Activated naive CD4-positive, alpha-beta T cell treated with anti-CD3 and anti-CD28 coated beads, Interleukin-2, amount 50 U/mL, for 24 hours (primary cell): ENCODE measurements around the gene PDE6B.
"Not testable (repeated sequence)": the region's sequence is repeated elsewhere in the genome, so short reads cannot be mapped to it uniquely, and the experiment has no call there.

Experiments used
- H3K27ac Mint-ChIP-seq: one replicate; pipeline ENCODE4 v1.8.0; 2021; ENCODE audit warnings: mild to moderate bottlenecking, mixed read lengths
- H3K27me3 Mint-ChIP-seq: one replicate; pipeline ENCODE4 v1.8.0; 2021; ENCODE audit warnings: mixed read lengths
- H3K36me3 Mint-ChIP-seq: one replicate; pipeline ENCODE4 v1.8.0; 2021; ENCODE audit warnings: mixed read lengths
- H3K4me1 Mint-ChIP-seq: one replicate; pipeline ENCODE4 v1.8.0; 2021; ENCODE audit warnings: mixed read lengths
- H3K4me3 Mint-ChIP-seq: one replicate; pipeline ENCODE4 v1.8.0; 2021; ENCODE audit warnings: mild to moderate bottlenecking, mixed read lengths
- H3K9me3 Mint-ChIP-seq: one replicate; pipeline ENCODE4 v1.8.0; 2021; ENCODE audit warnings: mixed read lengths

PDE6B gene

GRCh38 chr4:663438-664428 lies 38.4 kb downstream of the PDE6B start:
- Mint-ChIP-seq H3K9me3 (peaks cover 3% of the 10 kb centered on the region), H3K27me3 (no peaks in the 10 kb centered on the region), H3K4me3 (peak overlapping the region; percentile 87), H3K27ac (peak overlapping the region; percentile 68), H3K36me3 (no peaks in the 10 kb centered on the region), H3K4me1 (peaks cover 15% of the 10 kb centered on the region)

DNA sequence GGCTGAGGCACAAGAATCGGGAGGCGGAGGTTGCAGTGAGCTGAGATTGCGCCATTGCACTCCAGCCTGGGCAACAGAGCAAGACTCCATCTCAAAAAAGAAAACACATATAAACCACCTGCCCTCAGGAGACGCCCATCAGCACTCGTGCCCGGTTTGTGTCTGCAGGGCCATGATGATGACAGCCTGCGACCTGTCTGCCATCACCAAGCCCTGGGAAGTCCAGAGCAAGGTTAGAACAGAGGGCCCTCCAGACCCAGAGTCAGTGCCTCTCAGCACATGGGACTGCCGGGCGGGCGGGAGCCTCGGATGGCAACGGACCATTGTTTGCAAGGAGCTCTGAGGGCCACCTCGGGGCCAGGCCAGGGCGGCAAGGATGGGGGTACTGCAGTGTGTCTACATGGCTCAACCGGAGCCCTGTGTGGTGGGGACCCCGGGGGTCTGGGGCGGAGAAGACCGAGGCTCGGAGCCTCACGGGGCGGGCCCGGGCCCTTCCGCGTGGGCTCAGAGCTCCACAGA lies 39.4 kb downstream of the PDE6B start:
- H3K27me3 Mint-ChIP-seq, result no peaks in the 10 kb centered on the region
- H3K27ac Mint-ChIP-seq, result no peak overlapping the region
- H3K9me3 Mint-ChIP-seq, result no peaks in the 10 kb centered on the region
- no peaks in the 10 kb centered on the region for H3K36me3 Mint-ChIP-seq
- H3K4me1 Mint-ChIP-seq, result peaks cover 11% of the 10 kb centered on the region
- H3K4me3 Mint-ChIP-seq, result peak overlapping the region; percentile 76

GRCh38 chr4:665381-665750 lies 40.0 kb downstream of the PDE6B start:
- no peaks in the 10 kb centered on the region for H3K36me3 Mint-ChIP-seq
- H3K27me3 Mint-ChIP-seq, result no peaks in the 10 kb centered on the region
- no peak overlapping the region for H3K27ac Mint-ChIP-seq
- no peaks in the 10 kb centered on the region for H3K9me3 Mint-ChIP-seq
- H3K4me1 Mint-ChIP-seq, result peaks cover 11% of the 10 kb centered on the region
- peak overlapping the region; percentile 42 for H3K4me3 Mint-ChIP-seq

DNA sequence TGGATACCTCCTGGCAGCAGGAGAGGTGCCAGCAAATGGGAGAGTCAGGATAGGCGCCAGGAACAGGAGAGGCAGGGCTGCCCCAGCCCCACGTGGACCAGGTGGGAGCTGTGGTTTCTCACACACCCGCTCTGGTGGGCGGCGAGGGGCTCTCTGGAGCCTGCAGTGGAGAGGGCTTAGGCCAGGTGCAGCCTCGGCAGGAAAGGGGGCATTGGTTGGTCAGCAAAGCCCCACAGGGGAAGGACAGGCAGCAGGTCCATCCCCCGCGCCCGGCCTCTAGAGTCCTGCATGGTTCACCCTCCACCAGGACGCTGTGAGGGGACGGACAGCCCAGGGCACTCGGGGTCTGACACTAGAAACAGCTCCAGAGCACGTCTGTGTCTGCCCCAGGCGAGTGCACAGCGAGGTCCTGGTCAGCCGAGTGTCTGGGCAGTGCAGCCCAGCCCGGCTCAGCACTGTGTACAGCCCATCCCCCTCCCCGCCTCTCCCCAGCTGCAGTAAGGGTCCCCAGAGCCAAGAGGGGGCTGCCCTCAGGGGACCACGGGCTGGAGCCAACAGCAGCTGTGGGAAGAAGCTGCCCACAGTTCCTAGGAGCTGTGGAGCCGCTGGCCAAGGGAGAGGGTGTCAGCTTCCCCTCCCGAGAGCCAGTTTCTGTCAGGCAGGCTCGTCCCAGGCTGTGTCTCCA lies 40.5 kb downstream of the PDE6B start:
- no peak overlapping the region for H3K27ac Mint-ChIP-seq

DNA sequence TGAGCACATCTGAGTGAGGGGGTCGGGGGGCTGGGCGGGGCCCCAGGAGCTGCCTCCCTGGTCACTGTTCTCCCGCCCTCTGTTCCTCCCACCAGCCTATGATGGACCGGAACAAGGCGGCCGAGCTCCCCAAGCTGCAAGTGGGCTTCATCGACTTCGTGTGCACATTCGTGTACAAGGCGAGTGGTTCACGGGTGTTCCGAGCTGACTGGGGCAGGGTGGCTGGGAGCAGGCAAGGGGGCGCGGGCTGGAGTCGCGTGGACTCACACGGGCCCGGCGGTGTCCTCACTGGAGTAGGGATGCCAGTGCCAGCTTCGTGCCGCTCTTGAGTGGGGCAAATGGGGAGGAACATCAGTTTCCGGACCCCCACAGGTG lies 41.0 kb downstream of the PDE6B start:
- H3K27me3 Mint-ChIP-seq, result no peaks in the 10 kb centered on the region
- H3K4me3 Mint-ChIP-seq, result no peak overlapping the region
- H3K9me3 Mint-ChIP-seq, result no peaks in the 10 kb centered on the region
- peaks cover 11% of the 10 kb centered on the region for H3K4me1 Mint-ChIP-seq
- no peak overlapping the region for H3K27ac Mint-ChIP-seq
- H3K36me3 Mint-ChIP-seq, result no peaks in the 10 kb centered on the region

More for the DNA sequence above, 40.5 kb downstream of the PDE6B start:
- Mint-ChIP-seq H3K9me3 (no peaks in the 10 kb centered on the region), H3K27me3 (no peaks in the 10 kb centered on the region), H3K36me3 (no peaks in the 10 kb centered on the region), H3K4me3 (no peak overlapping the region), H3K4me1 (peaks cover 11% of the 10 kb centered on the region)

DNA sequence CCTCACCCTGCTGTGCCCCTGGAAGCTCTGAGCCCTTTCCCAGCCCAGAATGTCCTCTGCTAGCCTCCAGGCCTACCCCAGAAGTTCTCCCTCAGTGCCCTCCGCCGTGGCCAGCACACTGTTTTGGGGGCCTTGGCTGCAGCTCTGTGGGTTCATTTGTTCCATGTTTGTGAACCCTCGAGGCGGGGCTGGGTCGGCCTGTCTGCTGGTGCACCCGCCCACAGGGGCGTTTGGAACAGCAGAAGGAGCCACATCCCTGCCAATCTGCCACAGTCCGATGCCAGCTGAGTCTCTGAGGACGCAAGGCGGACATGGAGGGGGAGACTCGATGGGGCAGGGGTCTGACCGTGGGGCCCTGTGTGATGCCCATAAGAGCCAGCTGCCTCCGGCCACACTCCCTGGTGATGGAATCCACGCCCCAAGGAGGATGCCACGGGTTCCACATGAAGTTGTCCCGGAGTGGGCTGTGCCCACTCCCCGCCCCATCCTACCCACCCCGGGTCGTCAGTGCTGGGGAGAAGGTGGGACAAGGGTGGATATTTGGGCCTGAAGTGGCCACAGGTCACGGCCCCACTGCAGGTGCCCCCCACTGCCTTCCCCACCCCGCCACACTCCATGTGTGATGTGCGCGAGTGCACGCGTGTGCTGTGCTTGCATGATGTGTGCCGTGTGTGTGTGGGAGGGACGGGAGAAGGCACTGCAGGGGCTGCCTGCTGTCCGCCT lies 41.6 kb downstream of the PDE6B start:
- no peaks in the 10 kb centered on the region for H3K27me3 Mint-ChIP-seq
- H3K27ac Mint-ChIP-seq, result no peak overlapping the region
- H3K4me1 Mint-ChIP-seq, result peaks cover 11% of the 10 kb centered on the region
- H3K4me3 Mint-ChIP-seq, result no peak overlapping the region
- no peaks in the 10 kb centered on the region for H3K9me3 Mint-ChIP-seq
- no peaks in the 10 kb centered on the region for H3K36me3 Mint-ChIP-seq

GRCh38 chr4:667545-667925 lies 42.2 kb downstream of the PDE6B start:
- peaks cover 11% of the 10 kb centered on the region for H3K4me1 Mint-ChIP-seq
- H3K27me3 Mint-ChIP-seq, result no peaks in the 10 kb centered on the region
- H3K9me3 Mint-ChIP-seq, result no peaks in the 10 kb centered on the region
- no peak overlapping the region for H3K27ac Mint-ChIP-seq
- no peaks in the 10 kb centered on the region for H3K36me3 Mint-ChIP-seq
- H3K4me3 Mint-ChIP-seq, result no peak overlapping the region

GRCh38 chr4:668219-668618 lies 42.8 kb downstream of the PDE6B start:
- not testable (repeated sequence) for H3K4me3 Mint-ChIP-seq, H3K36me3 Mint-ChIP-seq

GRCh38 chr4:669806-670559 lies 44.6 kb downstream of the PDE6B start:
- not testable (repeated sequence) for H3K4me3 Mint-ChIP-seq, H3K27ac Mint-ChIP-seq, H3K27me3 Mint-ChIP-seq, H3K36me3 Mint-ChIP-seq, H3K4me1 Mint-ChIP-seq, H3K9me3 Mint-ChIP-seq

More at GRCh38 chr4:668219-668618, 42.8 kb downstream of the PDE6B start:
- H3K9me3 Mint-ChIP-seq, H3K27me3 Mint-ChIP-seq, H3K27ac Mint-ChIP-seq: not testable (repeated sequence)
- H3K4me1 Mint-ChIP-seq, result peaks cover 15% of the 10 kb centered on the region

GRCh38 chr4:671769-672168 lies 46.4 kb downstream of the PDE6B start:
- H3K9me3 Mint-ChIP-seq, result no peaks in the 10 kb centered on the region
- peaks cover 5% of the 10 kb centered on the region for H3K4me1 Mint-ChIP-seq
- H3K27ac Mint-ChIP-seq, result no peak overlapping the region
- peaks cover 4% of the 10 kb centered on the region for H3K36me3 Mint-ChIP-seq
- no peak overlapping the region for H3K4me3 Mint-ChIP-seq
- no peaks in the 10 kb centered on the region for H3K27me3 Mint-ChIP-seq

GRCh38 chr4:673349-674091 lies 48.1 kb downstream of the PDE6B start:
- Mint-ChIP-seq H3K27ac (peak overlapping the region; percentile 70), H3K4me1 (peaks cover 5% of the 10 kb centered on the region), H3K27me3 (no peaks in the 10 kb centered on the region), H3K36me3 (peaks cover 4% of the 10 kb centered on the region), H3K4me3 (peak overlapping the region; percentile 88), H3K9me3 (no peaks in the 10 kb centered on the region)

DNA sequence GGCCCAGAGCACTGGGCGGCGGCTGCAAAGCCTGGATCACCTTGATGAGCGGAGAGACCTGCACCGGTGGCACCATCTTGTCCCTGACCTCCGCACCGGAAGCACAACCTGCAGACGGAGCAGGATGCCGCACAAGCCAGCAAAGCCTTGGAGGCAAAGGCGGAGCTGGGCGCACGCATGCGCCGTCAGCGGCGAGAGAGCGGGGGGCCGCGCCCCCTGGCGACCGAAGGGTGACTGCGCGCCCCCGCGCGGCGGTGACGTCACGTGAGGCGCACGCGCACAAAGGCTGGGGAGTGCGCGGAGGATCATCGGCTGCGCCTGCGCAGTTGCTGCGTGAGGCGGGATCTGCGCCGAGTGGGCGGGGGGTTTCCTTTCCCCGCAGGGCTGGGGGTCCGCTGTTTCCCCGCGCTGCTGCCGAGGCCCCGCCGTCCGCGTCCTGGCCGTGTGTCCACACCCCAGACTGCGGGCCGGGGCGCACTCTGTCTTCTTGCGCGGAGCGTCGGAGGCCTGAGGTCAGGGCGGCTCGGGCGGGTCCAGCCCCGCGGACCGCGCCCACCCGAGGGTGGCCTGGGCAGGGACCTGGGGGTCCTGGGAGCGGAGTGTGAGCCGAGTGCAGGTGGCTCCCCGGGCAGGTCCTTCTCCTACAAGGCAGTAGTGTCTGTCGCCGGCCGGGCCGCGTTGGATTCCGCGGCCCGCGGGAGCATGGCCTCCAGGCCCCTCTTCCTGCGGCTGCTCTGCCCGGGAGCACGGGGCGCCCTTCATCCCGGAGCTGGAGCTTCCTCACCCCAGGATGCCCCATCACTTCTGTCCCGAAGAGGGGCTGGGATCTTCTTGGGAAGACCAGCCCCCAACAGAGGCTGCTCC lies 49.0 kb downstream of the PDE6B start, which contains the start of the genes ATP5ME and MYL5:
ATP5ME (minus strand) TSS at position 105 of the 864 bp plus-strand sequence; CDS start at position 76, 29 bp downstream.
MYL5 (plus strand) TSS at position 371 of the 864 bp plus-strand sequence. CDS start 3,485 bp downstream, outside the sequence.
- H3K36me3 Mint-ChIP-seq, result peaks cover 4% of the 10 kb centered on the region
- no peaks in the 10 kb centered on the region for H3K27me3 Mint-ChIP-seq
- H3K9me3 Mint-ChIP-seq, result no peaks in the 10 kb centered on the region
- H3K27ac Mint-ChIP-seq, result peak within 1 kb of the TSS; percentile 92
- peak within 1 kb of the TSS; percentile 88 for H3K4me3 Mint-ChIP-seq
- H3K4me1 Mint-ChIP-seq, result peaks cover 5% of the 10 kb centered on the region

GRCh38 chr4:675036-675882 lies 49.9 kb downstream of the PDE6B start:
- H3K27me3 Mint-ChIP-seq, result no peaks in the 10 kb centered on the region

More at GRCh38 chr4:675036-675882, 49.9 kb downstream of the PDE6B start:
- Mint-ChIP-seq H3K27ac (peak overlapping the region; percentile 79), H3K36me3 (peaks cover 4% of the 10 kb centered on the region), H3K4me3 (peak overlapping the region; percentile 88), H3K9me3 (no peaks in the 10 kb centered on the region), H3K4me1 (peaks cover 5% of the 10 kb centered on the region)
